Measurements from ENCODE around the gene FLAD1.

GRCh38 chr1:154936555-154937084 is 46.5 kb upstream of the FLAD1 start, which contains the start of gene PMVK:
- TF ChIP-seq CTCF (IDR thresholded peaks at IDR 0.05; ENCODE audit: low read depth, low read length) = peak; percentile 59
- TF ChIP-seq EZH2phosphoT487 (IDR thresholded peaks at IDR 0.05; ENCODE audit: low read depth) = no peak
